Mesendoderm (in vitro differentiated cells): Measurements from ENCODE around the gene SETDB2.
A peak's percentile ranks its signal among the peaks of the same experiment; 100 is the strongest.
"Not testable (repeated sequence)": the region's sequence is repeated elsewhere in the genome, so short reads cannot be mapped to it uniquely, and the experiment has no call there.

Experiments used
- DNase-seq: peaks from one replicate; pipeline ENCODE4 v3.0.0; 2013
- H2AK5ac ChIP-seq: 2 replicates; pipeline ENCODE4 v1.6.1; 2013; ENCODE audit warnings: low read length, inconsistent platforms
- H2BK120ac ChIP-seq: 2 replicates; pipeline ENCODE4 v1.6.1; 2013; ENCODE audit warnings: low read depth, mild to moderate bottlenecking, low read length, moderate library complexity, mixed read lengths
- H2BK15ac ChIP-seq: replicated peaks from 2 replicates; pipeline ENCODE4 v1.6.1; 2013; ENCODE audit warnings: low read depth, mild to moderate bottlenecking, moderate library complexity
- H2BK5ac ChIP-seq: 2 replicates; pipeline ENCODE4 v1.6.1; 2013; ENCODE audit warnings: low read length, inconsistent platforms
- H3K18ac ChIP-seq: 2 replicates; pipeline ENCODE4 v1.6.1; 2013; ENCODE audit warnings: mild to moderate bottlenecking, low read length, mixed read lengths
- H3K23ac ChIP-seq: one replicate; pipeline ENCODE4 v1.6.1; 2013; ENCODE audit warnings: low read length
- H3K27ac ChIP-seq: 2 replicates; pipeline ENCODE4 v1.5.1; 2013; ENCODE audit warnings: low read depth, mild to moderate bottlenecking, inconsistent platforms, low read length, moderate library complexity
- H3K27me3 ChIP-seq: 2 replicates; pipeline ENCODE4 v1.6.1; 2013; ENCODE audit warnings: low read length, control low read depth, mild to moderate bottlenecking, inconsistent platforms; ENCODE audit not compliant: insufficient read depth, poor library complexity
- H3K36me3 ChIP-seq: 2 replicates; pipeline ENCODE4 v1.6.1; 2013; ENCODE audit warnings: low read length, inconsistent platforms; ENCODE audit not compliant: control insufficient read depth, insufficient read depth
- H3K4ac ChIP-seq: one replicate; pipeline ENCODE4 v1.6.1; 2013; ENCODE audit warnings: low read depth, mild to moderate bottlenecking, low read length, moderate library complexity
- H3K4me1 ChIP-seq: 2 replicates; pipeline ENCODE4 v1.6.1; 2013; ENCODE audit warnings: low read depth, low read length, inconsistent platforms; ENCODE audit not compliant: control insufficient read depth
- H3K4me2 ChIP-seq: 2 replicates; pipeline ENCODE4 v1.6.1; 2013; ENCODE audit warnings: low read length
- H3K4me3 ChIP-seq: 2 replicates; pipeline ENCODE4 v1.5.1; 2013; ENCODE audit warnings: mild to moderate bottlenecking, low read length
- H3K56ac ChIP-seq: one replicate; pipeline ENCODE4 v1.6.1; 2013; ENCODE audit warnings: low read length
- H3K79me1 ChIP-seq: 2 replicates; pipeline ENCODE4 v1.6.1; 2013; ENCODE audit warnings: low read length, inconsistent platforms
- H3K79me2 ChIP-seq: 2 replicates; pipeline ENCODE4 v1.6.1; 2013; ENCODE audit warnings: mild to moderate bottlenecking, low read length; ENCODE audit not compliant: control insufficient read depth, insufficient read depth
- H3K9ac ChIP-seq: 2 replicates; pipeline ENCODE4 v1.6.1; 2013; ENCODE audit warnings: low read length, inconsistent platforms
- H4K5ac ChIP-seq: one replicate; pipeline ENCODE4 v1.6.1; 2013; ENCODE audit warnings: low read length
- H4K8ac ChIP-seq: one replicate; pipeline ENCODE4 v1.6.1; 2013; ENCODE audit warnings: low read depth, mild to moderate bottlenecking, control low read depth, low read length, moderate library complexity
- WGBS: extraction: QIAGEN DNeasy Blood & Tissue Kit; methylation state at CpG from one replicate; pipeline ENCODE4 v1.1.7; 2013; ENCODE audit warnings: low lambda C conversion rate, missing lambda C conversion rate; ENCODE audit not compliant: insufficient coverage; ENCODE audit errors: extremely low coverage; 5-methylcytosine and 5-hydroxymethylcytosine counted together

SETDB2 gene

GRCh38 chr13:49481788-49482187 is 37.7 kb downstream of the SETDB2 start:
- Histone ChIP-seq H4K8ac (no peak overlapping the region), H3K9ac (no peak overlapping the region), H3K4ac (no peak overlapping the region), H3K4me3 (no peak overlapping the region), H3K36me3 (no peaks in the 10 kb centered on the region), H2BK15ac (no peak overlapping the region), H2AK5ac (no peak overlapping the region), H3K27me3 (no peaks in the 10 kb centered on the region), H3K23ac (no peak overlapping the region), H4K5ac (no peak overlapping the region), H3K4me1 (no peaks in the 10 kb centered on the region), H3K18ac (no peak overlapping the region), H3K79me1 (no peaks in the 10 kb centered on the region), H3K56ac (no peak overlapping the region), H2BK5ac (no peak overlapping the region), H3K4me2 (no peak overlapping the region), H2BK120ac (no peak overlapping the region), H3K27ac (no peak overlapping the region), H3K79me2 (no peaks in the 10 kb centered on the region)
- no CpG with 5 or more reads among the region's 5 CpGs for WGBS
- DNase-seq, result no peak

DNA sequence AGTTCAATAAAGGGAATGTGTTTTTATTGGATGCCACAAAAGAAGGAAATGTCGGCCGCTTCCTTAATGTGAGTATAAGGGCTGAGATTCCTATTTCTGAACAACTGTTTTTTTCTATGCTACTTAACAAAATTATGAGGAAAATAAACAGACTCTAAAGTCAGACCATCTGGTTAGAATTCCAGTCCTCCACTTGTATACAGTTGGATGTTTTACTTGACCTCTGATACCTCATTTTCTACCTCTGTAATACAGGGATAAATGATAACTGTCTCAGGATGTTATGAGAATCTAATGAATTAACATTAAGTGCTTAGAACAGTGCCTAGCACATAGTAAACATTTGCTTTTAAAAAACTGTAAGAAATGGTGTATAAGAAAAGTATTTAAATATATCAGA is 44.5 kb downstream of the SETDB2 start:
- no peak overlapping the region for H4K5ac ChIP-seq
- no peaks in the 10 kb centered on the region for H3K79me1 ChIP-seq
- H3K4me2 ChIP-seq, result no peak overlapping the region
- WGBS, result no CpG with 5 or more reads among the region's 2 CpGs
- H3K79me2 ChIP-seq, result no peaks in the 10 kb centered on the region
- no peak overlapping the region for H3K4ac ChIP-seq
- no peak overlapping the region for H3K23ac ChIP-seq
- H3K9ac ChIP-seq, result no peak overlapping the region
- H2BK5ac ChIP-seq, result no peak overlapping the region
- no peak overlapping the region for H2BK15ac ChIP-seq
- no peak overlapping the region for H3K18ac ChIP-seq
- no peak overlapping the region for H3K27ac ChIP-seq
- H2AK5ac ChIP-seq, result no peak overlapping the region
- H3K4me3 ChIP-seq, result no peak overlapping the region
- DNase-seq, result no peak
- H4K8ac ChIP-seq, result no peak overlapping the region
- no peaks in the 10 kb centered on the region for H3K27me3 ChIP-seq
- no peaks in the 10 kb centered on the region for H3K4me1 ChIP-seq
- H3K36me3 ChIP-seq, result no peaks in the 10 kb centered on the region
- no peak overlapping the region for H3K56ac ChIP-seq
- H2BK120ac ChIP-seq, result no peak overlapping the region

DNA sequence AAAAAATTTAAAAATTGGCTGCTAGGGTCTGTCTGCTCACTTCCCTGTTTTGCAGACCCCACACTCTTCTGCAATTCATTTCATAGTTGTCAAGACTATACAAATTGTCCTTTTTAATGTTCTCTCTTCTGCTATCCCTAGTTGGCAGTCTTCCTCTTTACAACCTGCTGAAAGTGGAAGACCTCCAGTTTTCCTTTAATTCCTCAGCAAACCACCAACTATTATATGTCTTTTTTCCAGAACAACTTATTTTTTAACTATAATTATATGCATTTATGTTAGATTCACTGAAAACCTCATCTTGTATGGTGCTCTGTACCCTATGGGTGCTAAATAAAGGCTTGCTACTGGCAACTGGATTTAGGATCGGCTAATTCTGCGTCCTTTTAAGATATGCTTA is 50.6 kb downstream of the SETDB2 start:
- Histone ChIP-seq H3K79me2 (no peaks in the 10 kb centered on the region), H3K23ac (no peak overlapping the region), H3K27ac (no peak overlapping the region), H3K56ac (no peak overlapping the region), H3K4me3 (no peak overlapping the region), H2BK120ac (no peak overlapping the region), H3K4me2 (no peak overlapping the region), H4K5ac (no peak overlapping the region), H3K79me1 (no peaks in the 10 kb centered on the region), H3K9ac (no peak overlapping the region), H3K27me3 (no peaks in the 10 kb centered on the region), H2BK15ac (no peak overlapping the region), H3K36me3 (no peaks in the 10 kb centered on the region), H3K4ac (no peak overlapping the region), H4K8ac (no peak overlapping the region), H3K18ac (no peak overlapping the region), H3K4me1 (no peaks in the 10 kb centered on the region), H2BK5ac (no peak overlapping the region), H2AK5ac (no peak overlapping the region)
- no peak for DNase-seq
- WGBS, result no CpG with 5 or more reads among the region's 2 CpGs

DNA sequence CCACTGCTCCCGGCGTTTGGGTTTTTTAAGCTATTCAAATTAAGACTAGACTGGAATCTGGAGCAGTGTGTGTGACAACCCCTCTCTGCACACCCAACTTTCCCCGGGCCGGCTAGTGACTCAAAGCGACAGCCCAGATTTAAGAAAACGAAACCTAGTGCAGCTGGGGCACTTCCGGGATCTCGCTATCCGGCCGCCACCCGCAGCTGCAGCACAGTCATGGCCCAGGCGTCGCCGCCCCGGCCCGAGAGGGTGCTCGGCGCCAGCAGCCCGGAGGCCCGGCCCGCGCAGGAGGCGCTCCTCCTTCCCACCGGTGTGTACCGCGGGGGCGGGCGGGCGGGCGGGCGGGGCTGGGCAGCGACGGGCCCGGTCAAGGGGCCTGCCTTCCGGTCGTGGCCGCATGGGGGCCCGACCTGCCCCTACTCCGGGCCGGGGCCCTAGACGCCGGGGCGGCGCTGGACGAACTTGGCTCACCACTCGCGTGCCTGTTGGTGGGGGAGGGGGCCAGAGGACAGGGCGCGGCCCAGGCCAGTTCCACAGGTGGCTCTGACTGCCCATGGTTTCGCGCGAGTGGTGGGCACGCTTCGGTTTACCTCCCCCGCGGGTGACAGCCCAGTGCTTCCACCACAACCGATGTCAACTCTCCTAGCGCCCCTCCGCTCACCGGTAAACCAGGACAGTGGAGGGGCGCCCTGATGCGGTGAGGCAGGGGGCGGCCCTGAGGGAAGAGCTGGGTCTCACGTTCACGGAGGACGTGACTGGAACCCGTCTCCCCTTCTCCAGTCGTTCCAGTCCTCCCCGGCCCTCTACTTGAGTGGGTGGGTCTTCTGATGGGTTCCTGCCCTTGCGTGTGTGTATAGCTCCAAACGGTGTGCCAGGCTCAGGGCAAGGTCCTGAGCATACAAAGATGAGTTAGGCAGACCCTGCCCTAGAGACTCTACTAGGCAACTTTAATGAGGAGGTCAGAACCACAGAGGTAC is 52.0 kb downstream of the SETDB2 start, which contains the start of gene PHF11:
PHF11 (plus strand) TSS at position 171 of the 980 bp plus-strand sequence; CDS start at position 220, 49 bp downstream.
- Histone ChIP-seq H3K18ac (peak within 1 kb of the TSS; percentile 78), H4K5ac (no peak within 1 kb of the TSS), H3K4me3 (peak within 1 kb of the TSS; percentile 55), H3K4me1 (no peaks in the 10 kb centered on the region), H3K9ac (peak within 1 kb of the TSS; percentile 72), H3K79me1 (no peaks in the 10 kb centered on the region), H2BK120ac (no peak within 1 kb of the TSS), H3K36me3 (no peaks in the 10 kb centered on the region), H3K4ac (peak within 1 kb of the TSS; percentile 41), H3K23ac (no peak within 1 kb of the TSS), H2BK15ac (no peak within 1 kb of the TSS), H3K27ac (peak within 1 kb of the TSS; percentile 68), H3K27me3 (no peaks in the 10 kb centered on the region), H4K8ac (peak within 1 kb of the TSS; percentile 95), H3K79me2 (no peaks in the 10 kb centered on the region), H2AK5ac (no peak within 1 kb of the TSS), H3K56ac (peak within 1 kb of the TSS; percentile 86), H3K4me2 (peak within 1 kb of the TSS; percentile 31), H2BK5ac (no peak within 1 kb of the TSS)
- WGBS, result no CpG with 5 or more reads among the region's 71 CpGs
- DNase-seq, result peak; percentile 84

GRCh38 chr13:49496837-49497236 is 52.8 kb downstream of the SETDB2 start:
- H2BK120ac ChIP-seq, H3K18ac ChIP-seq, H3K27ac ChIP-seq, H3K9ac ChIP-seq, H3K4me1 ChIP-seq, H3K36me3 ChIP-seq, H4K5ac ChIP-seq, H3K27me3 ChIP-seq, H4K8ac ChIP-seq, H3K4me2 ChIP-seq, H3K4ac ChIP-seq, H2BK15ac ChIP-seq, H3K79me1 ChIP-seq, H3K56ac ChIP-seq, DNase-seq, H3K79me2 ChIP-seq, H3K23ac ChIP-seq, H2AK5ac ChIP-seq, H3K4me3 ChIP-seq, H2BK5ac ChIP-seq: not testable (repeated sequence)
- WGBS, result no CpG with 5 or more reads among the region's 11 CpGs
